ENCODE results near the gene DNASE1. TPM values are rescaled to one million over a fixed set of nuclear protein-coding genes. Genes with fewer than 3 reads are reported as not detected.

DNASE1 gene
- total RNA-seq, 1 donor from 2014 or later = 4.3 TPM

DNA sequence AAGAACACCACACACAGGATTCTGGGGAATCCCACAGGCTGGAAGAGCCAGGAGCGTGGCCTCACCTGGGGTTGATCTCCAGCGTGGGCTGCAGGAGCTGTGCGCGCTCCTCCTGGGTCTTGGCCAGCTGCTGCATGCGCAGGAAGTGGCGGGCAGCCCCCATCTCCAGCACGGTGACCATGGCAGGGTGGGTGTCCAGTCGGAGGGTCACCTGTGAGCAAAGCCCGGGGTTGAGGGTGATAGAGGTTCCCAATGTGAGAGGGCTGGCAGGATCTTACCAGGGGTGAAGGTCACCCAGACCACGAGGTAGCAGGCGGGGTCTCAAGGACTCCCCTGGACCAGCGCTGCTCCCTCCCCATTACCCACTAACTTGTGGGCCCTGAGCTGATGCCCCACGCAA is 7.4 kb downstream of the DNASE1 start:
- no peak for DNase-seq (ENCODE audit: low spot score)

DNA sequence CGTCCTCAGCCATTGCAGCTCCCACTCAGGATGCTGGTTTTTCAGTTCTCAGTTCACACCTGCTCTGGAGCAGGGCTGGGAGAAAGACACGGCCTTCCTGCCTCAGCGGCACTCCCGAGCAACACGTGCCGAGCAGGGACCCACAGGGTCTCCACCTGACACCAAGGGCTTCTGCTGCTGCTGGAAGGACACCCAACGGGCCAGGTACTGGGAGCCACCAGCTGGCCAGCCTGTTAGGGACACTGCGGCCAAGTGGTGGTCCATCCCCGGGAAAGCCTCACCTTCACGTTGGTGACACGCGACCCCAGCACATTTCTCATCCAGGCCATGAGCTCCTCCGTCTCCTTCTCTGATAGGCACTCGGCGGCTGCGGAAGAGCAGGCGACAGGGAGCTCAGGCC is 8.1 kb downstream of the DNASE1 start:
- DNase-seq (ENCODE audit: low spot score) = no peak

DNA sequence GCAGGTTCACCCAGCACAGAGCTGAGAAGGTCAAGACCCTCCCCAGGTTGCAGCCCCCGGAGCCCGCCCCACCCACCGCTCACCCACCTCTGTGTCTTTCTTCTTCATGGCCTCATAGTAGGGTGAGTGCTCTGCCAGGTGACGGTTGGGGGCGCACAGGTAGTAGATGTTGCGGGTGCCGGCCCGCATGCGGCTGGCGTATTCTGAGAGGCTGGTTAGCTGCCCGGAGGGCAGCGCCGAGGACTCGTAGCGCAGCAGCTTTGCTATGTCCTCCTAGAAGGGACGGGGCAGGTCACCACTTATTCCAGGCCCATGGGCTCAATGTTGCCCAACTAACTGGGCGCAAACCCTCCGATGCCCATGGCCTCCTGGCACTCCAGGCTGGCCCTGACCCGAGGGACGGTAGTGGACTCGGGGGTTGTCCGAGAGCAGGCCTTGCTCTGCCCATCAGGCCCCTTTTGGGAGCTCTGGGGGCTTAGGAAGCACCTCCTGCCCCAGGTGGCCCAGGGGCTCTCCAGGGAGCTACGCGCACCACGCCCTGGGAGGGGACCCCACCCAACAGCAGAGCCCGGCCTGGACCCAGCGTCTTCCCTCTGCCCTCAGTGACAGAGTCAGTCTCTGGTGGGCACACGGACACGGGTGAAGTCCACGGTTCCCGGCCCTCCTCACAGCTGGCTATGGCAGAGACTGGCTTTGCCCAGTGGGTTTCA is 9.9 kb downstream of the DNASE1 start:
- DNase-seq (ENCODE audit: low spot score) = no peak

DNA sequence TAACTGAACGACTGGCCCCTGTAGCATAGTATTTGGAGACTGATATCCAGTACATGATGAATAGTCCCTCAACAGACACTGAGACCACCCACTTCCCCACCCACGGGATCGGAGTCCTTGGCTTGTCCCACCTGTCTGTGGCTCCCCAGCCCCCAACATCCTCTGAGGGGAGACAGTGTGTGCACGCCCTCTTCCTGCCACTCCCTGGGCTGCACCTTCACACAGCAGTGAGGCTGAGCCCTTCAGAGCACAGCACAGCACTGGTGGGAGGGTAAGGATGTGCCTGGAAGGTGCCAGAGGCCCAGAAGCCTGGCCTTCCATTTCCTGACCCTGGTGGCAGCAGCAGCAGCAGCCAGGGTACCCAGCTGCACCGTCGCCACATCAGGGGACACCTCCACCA is 11.0 kb downstream of the DNASE1 start:
- DNase-seq (ENCODE audit: low spot score) = no peak

DNA sequence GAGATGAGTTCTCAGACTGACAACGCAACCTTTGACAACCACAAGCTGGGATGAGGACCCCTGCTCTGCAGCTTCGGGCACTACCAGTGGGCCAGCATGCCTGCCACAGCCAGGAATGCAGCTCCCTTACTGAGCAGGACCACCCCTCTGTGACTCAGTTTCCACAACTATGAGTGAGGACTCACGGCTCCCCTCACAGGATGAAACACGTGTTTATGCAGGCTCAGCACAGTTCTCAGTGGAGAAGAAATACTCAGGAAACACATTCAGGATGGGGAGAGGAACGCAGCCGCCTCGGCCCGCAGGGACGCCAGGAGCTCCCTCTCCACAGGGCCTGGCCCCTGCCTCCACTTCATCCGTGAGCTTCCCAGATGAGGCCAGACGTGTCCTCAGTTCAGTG is 14.1 kb downstream of the DNASE1 start:
- no peak for DNase-seq (ENCODE audit: low spot score)

DNA sequence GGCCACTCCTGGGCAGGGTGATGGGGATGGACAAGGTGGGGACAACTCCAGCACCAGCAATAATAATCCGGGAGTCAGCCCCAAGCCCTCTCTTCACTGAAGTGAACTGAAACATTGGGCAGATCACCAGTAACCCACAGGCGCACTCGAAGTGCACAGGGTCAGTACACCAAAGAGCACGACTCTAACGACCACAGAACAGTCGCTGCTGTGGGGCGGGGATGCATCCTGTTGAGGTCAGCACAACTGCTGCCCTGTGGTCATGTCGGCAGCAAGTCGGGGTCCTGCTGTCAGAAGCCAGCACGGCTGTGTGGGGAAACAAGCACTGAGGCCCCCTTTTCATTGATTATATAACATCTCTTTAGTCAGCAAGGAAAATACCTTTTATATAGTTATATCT is 14.6 kb downstream of the DNASE1 start:
- DNase-seq (ENCODE audit: low spot score) = no peak

DNA sequence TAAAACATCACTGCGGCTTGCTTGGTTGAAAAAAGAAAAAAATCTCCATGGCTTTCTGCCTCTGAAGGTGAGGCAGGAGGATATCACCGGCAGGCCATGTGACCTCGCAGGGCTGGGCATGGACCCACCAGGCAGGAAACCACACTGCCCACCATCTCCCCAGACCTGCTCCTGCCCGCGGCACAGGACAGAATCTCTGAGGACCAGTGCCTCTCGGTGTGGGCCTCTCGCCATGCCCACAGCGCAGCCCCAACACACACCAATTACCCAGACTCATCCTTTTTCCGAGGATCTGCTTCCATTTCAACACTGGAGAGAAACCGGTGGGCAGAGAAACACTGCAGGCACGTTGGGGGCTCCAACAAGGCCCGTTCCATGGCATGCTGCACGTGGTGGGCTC is 16.2 kb downstream of the DNASE1 start:
- no peak for DNase-seq (ENCODE audit: low spot score)

DNA sequence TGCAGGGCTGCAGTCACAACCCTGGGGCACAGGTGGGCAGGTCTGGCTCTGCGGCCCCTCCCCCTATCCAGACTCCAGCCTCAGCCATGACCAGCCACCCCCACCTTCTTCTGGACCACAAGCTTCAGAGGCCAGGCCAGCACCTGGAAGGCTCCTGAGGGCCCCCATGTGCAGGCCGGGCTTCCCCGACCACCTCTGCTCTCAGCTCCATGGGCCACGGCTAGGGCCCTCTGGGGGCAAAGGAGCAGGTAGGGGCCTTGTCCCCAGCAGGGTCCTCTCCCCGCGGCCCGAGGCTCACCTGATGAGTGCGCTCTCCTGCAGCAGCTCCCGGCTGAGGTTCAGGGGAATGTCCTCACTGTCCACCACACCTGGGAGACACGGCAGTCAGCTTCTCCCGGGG is 16.9 kb downstream of the DNASE1 start:
- DNase-seq (ENCODE audit: low spot score) = no peak

DNA sequence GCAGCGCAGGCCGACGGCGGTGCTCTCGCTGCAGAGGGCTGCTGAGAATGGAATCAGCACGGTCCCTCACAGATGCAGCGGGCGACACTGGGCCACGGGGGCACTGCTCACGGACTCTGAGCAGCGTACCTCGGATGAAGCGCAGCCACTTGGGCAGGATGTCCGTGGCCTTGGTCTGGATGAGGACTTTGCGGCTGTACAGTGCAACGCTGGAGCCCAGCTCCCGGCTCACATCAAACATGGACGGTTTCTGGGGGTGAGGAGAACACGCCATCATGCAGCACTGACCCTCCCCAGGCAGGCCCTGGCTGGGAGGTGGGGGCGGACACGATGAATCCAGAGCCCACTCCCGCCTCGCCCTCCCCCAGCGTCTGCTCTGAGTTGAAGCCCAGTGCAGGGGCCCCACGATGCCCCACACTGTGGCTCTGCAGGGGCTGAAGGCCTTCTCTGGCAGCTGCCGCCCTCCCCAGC is 18.1 kb downstream of the DNASE1 start:
- DNase-seq (ENCODE audit: low spot score) = no peak

DNA sequence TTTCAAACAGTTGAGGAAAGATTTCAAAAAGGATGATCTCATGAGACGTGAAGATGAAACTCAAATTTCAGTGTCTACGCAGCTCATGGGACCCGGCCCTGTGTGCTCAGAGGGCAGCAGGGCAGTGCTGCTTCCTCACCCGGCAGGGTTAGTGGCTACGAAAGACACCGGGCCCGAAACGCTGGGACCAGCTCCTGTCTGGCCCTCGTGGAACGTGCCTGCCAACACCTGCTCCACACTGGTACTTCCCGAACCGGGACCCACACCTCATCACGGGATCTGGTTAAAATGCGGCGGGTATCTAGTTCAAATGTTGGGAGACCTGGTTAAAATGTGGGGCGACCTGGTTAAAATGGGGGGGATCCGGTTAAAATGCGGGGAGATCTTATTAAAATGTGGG is 18.7 kb downstream of the DNASE1 start:
- no peak for DNase-seq (ENCODE audit: low spot score)

DNA sequence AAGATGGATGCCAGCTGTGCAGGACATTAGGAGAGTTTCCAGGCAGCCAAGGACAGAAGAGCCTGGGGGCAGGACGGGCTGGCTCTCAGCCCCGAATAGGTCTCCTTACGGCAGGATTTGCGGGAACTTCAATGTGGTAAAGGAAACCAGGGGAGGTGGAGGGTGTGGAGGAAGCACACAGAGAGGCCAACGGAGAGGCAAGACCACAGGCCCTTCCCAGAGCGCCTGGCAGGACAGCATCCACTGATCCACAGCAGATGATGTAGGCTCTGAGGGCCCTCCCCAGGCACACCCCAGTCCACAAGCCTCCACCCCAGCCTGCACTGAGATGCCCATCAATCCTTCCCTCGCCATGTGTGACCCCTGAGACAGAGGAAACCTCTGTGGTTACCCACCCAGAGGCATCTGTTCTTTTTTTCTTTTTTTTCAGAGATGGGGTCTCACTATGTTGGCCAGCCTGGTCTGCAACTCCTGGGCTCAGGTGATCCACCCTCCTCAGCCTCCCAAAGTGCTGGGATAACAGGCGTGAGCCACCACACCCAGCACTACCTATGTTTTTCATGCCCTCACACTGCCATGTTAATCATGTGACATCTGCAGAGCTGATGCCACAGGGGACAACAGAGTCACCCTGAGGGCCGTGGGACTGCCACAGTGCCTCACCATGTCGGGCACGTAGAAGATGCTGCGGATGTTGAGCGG is 19.3 kb downstream of the DNASE1 start:
- DNase-seq (ENCODE audit: low spot score) = no peak

DNA sequence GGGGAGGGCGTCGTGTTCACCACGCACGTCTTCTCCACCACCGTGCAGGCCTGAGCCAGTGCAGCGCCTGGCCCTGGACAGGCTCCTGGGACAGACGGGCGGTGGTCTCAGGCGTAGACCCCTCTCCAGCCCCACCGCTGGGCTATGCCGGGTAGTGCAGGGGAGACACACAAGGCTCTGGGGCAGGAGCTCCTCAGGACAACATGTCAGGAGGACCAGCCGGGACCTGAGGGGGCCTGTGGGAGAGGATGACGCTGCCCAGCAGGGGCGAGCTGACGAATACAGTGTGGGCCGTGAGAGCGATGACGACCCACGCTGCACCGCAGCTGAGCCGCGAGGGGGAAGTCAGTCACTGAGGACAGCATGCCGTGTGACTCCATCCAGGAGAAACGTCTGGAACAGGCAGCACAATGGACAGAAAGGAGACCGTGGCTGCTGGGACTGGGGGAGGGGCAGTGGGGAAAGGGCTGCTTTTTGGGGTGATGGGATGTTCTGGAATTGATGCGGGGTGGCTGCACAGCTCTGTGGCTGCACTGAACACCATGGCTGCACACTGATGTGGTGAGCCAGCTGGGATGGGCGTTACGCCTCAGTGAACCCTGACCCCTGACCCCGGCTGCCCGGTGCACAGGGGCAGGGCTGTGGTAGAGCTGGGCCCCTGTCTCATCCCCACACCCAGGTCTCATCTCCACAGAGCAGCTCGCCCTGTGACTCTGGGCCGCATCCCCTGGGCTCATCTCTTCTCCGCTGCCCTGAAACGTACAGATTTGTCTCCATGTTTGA is 20.2 kb downstream of the DNASE1 start:
- no peak for DNase-seq (ENCODE audit: low spot score)

DNA sequence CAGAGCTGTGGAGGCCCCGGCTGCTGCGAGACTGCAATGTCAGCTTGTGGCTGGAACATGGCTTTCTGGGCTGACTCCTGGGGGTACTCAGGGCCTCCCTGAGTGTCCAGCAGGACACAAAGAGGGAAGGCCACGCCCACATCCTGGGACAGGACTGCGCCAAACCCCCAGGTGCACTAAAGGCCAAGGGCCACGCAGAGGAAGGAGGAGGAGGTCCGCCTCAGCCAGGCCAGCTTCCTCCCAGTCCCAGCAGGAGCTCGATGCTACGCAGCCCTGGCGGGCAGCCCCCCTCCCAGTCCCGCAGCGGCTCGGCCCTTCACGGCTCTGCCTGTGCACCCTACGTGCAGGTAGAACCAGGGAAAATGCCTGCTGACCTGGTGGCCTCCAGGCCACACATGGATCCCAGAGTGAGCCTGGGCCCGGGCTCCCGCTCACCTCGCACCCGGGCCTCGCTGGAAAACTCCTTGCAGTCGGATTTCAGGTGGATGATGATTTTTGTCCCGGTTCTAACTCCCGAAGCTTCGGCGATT is 21.2 kb downstream of the DNASE1 start:
- no peak for DNase-seq (ENCODE audit: low spot score)

DNA sequence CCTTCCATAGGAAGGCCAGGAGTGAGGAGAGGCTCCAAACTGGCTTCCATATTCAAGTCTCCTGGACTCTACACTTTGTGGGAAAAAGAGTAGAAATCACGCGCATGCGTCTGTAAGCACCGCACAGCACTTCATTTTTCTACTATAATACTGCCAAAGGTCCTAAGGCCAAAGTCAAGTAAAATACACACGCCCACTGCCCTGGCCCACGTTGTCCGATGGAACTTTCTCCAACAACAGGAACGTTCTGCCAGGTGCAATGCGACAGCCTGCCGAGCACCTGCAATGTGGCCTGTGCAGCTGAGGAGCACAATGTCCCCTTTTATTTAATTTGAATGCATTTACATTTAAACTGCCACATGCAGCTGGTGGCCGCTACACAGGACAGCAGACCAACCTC is 23.5 kb downstream of the DNASE1 start:
- no peak for DNase-seq (ENCODE audit: low spot score)

DNA sequence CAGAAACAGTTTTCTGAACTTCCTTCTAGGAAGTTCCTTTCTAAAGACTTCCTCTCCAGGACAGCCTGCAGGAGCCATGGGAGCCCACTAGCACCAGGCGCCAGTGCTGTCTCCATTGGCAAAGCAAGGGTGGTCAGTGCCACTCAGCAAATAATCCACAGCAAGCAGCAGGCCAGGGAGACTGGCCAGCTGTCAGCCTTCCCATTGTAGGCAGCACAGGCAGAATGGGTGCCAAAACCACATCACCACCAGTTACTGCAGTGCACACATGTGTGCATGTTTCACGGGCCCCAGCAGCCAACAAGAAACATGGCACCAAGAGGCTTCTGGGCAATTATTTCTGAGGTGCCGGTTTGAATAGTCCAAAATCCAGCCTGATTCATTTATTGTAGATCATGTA is 26.7 kb downstream of the DNASE1 start:
- no peak for DNase-seq (ENCODE audit: low spot score)

DNA sequence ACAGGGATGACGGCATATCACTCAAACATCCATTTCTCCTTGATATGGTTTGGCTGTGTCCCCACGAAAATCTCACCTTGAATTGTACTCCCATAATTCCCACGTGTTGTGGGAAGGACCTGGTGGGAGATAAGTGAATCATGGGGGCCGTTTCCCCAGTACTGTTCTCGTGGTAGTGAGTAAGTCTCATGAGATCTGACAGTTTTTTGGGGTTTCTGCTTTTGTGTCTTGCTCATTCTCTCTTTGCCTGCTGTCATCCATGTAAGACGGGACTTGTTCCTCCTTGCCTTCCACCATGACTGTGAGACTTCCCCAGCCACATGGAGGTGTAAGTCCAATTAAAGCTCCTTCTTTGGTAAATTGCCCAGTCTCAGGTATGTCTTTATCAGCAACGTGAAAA is 32.5 kb downstream of the DNASE1 start:
- no peak for DNase-seq (ENCODE audit: low spot score)

DNA sequence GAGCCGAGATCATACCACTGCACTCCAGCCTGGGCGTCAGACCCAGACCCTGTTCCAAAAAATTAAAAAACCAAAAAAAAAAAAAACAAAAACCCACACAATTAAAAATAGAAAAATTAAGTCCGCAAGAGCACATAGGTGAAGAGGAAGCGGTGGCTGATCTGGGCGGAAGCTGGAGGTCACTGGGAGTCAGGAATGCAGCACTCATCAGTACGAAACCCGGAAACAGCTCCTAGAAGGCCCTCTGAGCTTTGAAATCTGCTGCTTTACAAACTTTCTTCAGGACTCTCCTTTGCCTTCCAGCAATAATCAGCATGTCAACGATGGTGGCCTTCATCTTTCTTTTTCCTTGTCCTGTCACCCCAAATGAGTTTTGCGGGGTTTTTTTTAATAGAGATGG is 33.3 kb downstream of the DNASE1 start:
- DNase-seq (ENCODE audit: low spot score) = no peak

DNA sequence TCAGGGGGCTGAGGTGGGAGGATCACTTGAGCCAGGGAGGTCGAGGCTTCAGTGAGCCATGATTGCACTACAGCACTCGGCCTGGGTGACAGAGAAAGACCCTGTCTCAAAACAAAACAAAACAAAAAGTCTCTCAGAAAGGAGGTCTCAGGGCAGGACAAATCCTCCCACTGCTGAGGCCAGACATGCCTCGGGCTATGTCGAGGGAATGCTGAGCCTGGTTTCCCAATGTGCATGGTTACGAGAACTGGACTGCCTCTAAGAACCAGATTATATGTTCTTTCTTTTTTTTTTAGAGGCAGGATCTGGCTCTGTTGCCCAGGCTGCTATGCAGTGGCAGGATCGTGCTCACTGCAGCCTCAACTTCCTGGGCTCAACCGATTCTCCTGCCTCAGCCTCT is 35.2 kb downstream of the DNASE1 start:
- no peak for DNase-seq (ENCODE audit: low spot score)

DNA sequence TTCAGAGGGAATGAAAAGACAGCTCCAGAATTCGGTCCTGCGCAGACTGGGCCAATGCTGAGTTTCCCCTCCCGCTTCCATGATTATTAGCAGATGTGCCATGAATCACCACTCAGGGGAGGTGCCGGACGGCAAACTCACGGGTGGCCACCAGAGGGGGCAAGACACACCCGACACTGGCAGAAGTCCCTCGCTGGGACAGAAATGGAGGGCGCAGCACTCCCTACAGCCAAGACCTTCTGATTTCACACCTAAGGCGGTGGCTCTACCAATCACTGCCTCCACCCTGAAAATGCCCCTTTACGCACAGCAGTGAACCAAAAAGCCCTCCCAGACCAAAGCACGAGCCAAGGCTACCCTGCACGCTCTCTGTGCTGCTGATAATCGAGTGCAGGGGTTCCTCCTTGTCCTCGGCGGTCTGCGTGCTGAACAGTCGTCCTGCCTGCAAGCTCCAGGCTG is 36.0 kb downstream of the DNASE1 start:
- DNase-seq (ENCODE audit: low spot score) = peak; percentile 95

DNA sequence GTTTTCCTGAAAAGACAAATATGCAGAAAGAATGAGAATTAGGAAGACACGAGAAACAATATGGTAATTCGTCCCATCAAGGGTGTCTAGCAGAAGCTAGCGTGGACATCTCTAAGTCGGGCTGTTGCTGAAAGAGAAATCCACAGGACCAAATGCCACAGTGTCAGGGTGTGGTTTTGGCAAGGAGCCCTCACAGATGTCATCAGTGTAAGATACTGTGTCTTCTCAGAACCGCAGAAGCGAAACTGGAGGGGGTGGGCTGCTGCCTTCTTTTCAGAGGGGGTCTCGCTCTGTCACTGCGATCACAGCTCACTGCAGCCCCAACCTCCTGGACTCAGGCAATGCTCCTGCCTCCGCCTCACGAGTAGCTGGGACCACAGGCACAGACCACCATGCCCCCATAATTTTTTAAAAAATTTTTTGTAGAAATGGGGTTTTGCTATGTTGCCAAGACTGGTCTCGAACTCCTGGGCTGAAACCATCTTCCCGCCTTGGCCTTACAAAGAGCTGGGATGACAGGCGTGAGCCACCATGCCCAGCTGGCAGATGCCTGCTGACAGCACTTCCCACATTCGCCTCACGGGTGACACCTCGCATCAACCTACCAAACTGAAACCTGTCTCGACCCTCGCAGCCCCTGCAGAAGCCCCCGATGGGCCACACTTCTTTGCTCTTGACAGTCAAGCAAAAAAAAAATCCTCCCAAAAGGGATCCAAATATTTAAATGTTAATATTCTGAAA is 36.7 kb downstream of the DNASE1 start:
- no peak for DNase-seq (ENCODE audit: low spot score)

DNA sequence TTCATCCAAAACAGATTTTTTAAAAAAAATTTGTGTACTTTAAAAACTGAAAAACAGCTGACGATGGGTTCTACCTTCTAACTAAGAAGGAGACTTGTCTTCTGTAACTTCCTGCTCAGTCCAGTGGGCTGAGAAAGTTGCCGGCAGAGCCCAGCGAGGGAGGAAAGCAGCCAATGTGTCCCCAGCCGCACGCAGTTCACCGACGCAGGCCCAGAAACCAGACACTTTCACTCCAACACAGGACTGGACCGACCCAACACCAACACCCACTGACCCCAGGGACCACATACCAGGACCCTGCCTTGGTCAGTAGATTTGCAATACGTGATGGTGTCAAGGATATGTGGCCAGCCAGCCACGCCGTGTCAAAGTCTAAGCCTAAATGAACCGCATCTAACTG is 37.3 kb downstream of the DNASE1 start:
- DNase-seq (ENCODE audit: low spot score) = no peak

Measured in mesenteric fat pad (tissue), 1 donor.